SU-DHL-6 (cell line): ENCODE measurements around the gene SKA3.

Experiments
- EZH2phosphoT487 ChIP-seq: fragments of 200-600 bp; sonication (generic), shearing (Covaris generic); conservative IDR thresholded peaks from 2 replicates; pipeline ENCODE4 v1.6.1; 2018; ENCODE audit warnings: mild to moderate bottlenecking, antibody characterized with exemption, low read length, moderate library complexity, mixed read lengths
- TF ChIP-seq, protein P1 (sequence below): fragments of 200-600 bp; sonication (generic); IDR thresholded peaks from one replicate; pipeline ENCODE4 v1.5.1; 2017; ENCODE audit warnings: antibody characterized with exemption, mild to moderate bottlenecking, low read length, moderate library complexity; ENCODE audit not compliant: insufficient read depth, poor library complexity, severe bottlenecking

DNA sequence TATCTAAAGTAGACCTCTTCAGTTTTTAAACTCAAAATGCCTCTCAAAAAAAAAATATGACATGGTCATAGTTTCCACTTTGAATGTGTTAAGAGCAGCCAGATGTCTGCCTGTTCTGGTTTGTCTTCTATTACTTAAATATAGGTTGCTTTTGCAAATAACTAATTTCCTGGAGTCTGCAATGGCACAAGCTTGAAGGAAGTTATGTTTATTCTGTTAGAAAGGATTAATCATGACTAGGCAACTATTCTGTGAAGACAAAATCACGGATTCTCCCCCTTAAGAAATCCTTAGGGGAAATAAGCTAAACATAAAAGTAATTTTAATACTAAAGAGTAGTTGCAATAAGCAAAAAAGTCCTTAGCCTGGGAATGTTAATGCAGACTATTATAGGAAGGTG lies 26.3 kb downstream of the SKA3 start:
- TF ChIP-seq, protein P1, sequence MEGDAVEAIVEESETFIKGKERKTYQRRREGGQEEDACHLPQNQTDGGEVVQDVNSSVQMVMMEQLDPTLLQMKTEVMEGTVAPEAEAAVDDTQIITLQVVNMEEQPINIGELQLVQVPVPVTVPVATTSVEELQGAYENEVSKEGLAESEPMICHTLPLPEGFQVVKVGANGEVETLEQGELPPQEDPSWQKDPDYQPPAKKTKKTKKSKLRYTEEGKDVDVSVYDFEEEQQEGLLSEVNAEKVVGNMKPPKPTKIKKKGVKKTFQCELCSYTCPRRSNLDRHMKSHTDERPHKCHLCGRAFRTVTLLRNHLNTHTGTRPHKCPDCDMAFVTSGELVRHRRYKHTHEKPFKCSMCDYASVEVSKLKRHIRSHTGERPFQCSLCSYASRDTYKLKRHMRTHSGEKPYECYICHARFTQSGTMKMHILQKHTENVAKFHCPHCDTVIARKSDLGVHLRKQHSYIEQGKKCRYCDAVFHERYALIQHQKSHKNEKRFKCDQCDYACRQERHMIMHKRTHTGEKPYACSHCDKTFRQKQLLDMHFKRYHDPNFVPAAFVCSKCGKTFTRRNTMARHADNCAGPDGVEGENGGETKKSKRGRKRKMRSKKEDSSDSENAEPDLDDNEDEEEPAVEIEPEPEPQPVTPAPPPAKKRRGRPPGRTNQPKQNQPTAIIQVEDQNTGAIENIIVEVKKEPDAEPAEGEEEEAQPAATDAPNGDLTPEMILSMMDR, result no peak
- TF ChIP-seq EZH2phosphoT487, result no peak
